22Rv1 (cell line): ENCODE measurements around the gene SLC34A3.

Source experiments
- CTCF ChIP-seq: fragments of 450-650 bp; IDR thresholded peaks from 2 replicates; pipeline ENCODE4 v1.5.1; 2017; ENCODE audit warnings: mild to moderate bottlenecking
- ZFX ChIP-seq: fragments of 450-650 bp; IDR thresholded peaks from 2 replicates; pipeline ENCODE4 v1.6.1; 2017; ENCODE audit warnings: antibody characterized with exemption, borderline replicate concordance

GRCh38 chr9:137188490-137189296, 42.0 kb upstream of the SLC34A3 start, which contains the start of the genes ANAPC2 and SSNA1:
- TF ChIP-seq CTCF (peak; percentile 59), ZFX (no peak)
